ENCODE measurements around the gene MX2. TPM values are rescaled to one million over a fixed set of nuclear protein-coding genes. Genes with fewer than 3 reads are reported as not detected.

MX2 gene
- total RNA-seq, 4 donors from 2014 or later, result 3.2 to 6.1 (median 5.1) TPM

- Histone ChIP-seq H3K4me3 (no peak overlapping the region), H3K9me3 (no peaks in the 10 kb centered on the region), H3K36me3 (no peaks in the 10 kb centered on the region), H3K27ac (no peak overlapping the region), H3K27me3 (no peaks in the 10 kb centered on the region), H3K4me1 (no peaks in the 10 kb centered on the region)
- TF ChIP-seq POLR2A (IDR thresholded peaks at IDR 0.05) (no peak), CTCF (IDR thresholded peaks at IDR 0.05) (no peak), POLR2AphosphoS5 (IDR thresholded peaks at IDR 0.05) (no peak), EP300 (IDR thresholded peaks at IDR 0.05) (no peak)
- WGBS, result 84% methylated on average over 16 of the region's 16 CpGs
- no peak for DNase-seq (ENCODE audit: low spot score in 2 of 2)
These were observed 32.9 kb upstream of the MX2 start for GRCh38 chr21:41328660-41329607.

GRCh38 chr21:41333752-41334151 is 28.1 kb upstream of the MX2 start:
- Histone ChIP-seq H3K9me3 (no peaks in the 10 kb centered on the region), H3K27ac (no peak overlapping the region), H3K4me1 (no peaks in the 10 kb centered on the region), H3K4me3 (no peak overlapping the region), H3K27me3 (no peaks in the 10 kb centered on the region), H3K36me3 (no peaks in the 10 kb centered on the region)
- WGBS, result 97% methylated on average over 1 of the region's 1 CpG
- no peak for DNase-seq (ENCODE audit: low spot score in 2 of 2)
- TF ChIP-seq POLR2AphosphoS5 (IDR thresholded peaks at IDR 0.05) (no peak), CTCF (IDR thresholded peaks at IDR 0.05) (no peak), POLR2A (IDR thresholded peaks at IDR 0.05) (no peak), EP300 (IDR thresholded peaks at IDR 0.05) (no peak)

GRCh38 chr21:41337515-41337914 is 24.3 kb upstream of the MX2 start:
- 97% methylated on average over 3 of the region's 3 CpGs for WGBS
- no peak for TF ChIP-seq CTCF (IDR thresholded peaks at IDR 0.05)
- no peak for TF ChIP-seq POLR2AphosphoS5 (IDR thresholded peaks at IDR 0.05)
- TF ChIP-seq POLR2A (IDR thresholded peaks at IDR 0.05), result no peak
- TF ChIP-seq EP300 (IDR thresholded peaks at IDR 0.05), result no peak
- Histone ChIP-seq H3K36me3 (no peaks in the 10 kb centered on the region), H3K4me3 (no peak overlapping the region), H3K27me3 (no peaks in the 10 kb centered on the region), H3K27ac (no peak overlapping the region), H3K9me3 (no peaks in the 10 kb centered on the region), H3K4me1 (no peaks in the 10 kb centered on the region)
- no peak for DNase-seq (ENCODE audit: low spot score in 2 of 2)

GRCh38 chr21:41338455-41338854 is 23.4 kb upstream of the MX2 start:
- no peaks in the 10 kb centered on the region for H3K9me3 ChIP-seq
- H3K4me3 ChIP-seq, result no peak overlapping the region
- H3K4me1 ChIP-seq, result no peaks in the 10 kb centered on the region
- no peak for DNase-seq (ENCODE audit: low spot score in 2 of 2)
- no peak for TF ChIP-seq POLR2AphosphoS5 (IDR thresholded peaks at IDR 0.05)
- TF ChIP-seq POLR2A (IDR thresholded peaks at IDR 0.05), result no peak
- TF ChIP-seq CTCF (IDR thresholded peaks at IDR 0.05), result no peak
- TF ChIP-seq EP300 (IDR thresholded peaks at IDR 0.05), result no peak
- no peaks in the 10 kb centered on the region for H3K27me3 ChIP-seq
- no peaks in the 10 kb centered on the region for H3K36me3 ChIP-seq
- H3K27ac ChIP-seq, result no peak overlapping the region
- 77% methylated on average over 8 of the region's 8 CpGs for WGBS

- no peaks in the 10 kb centered on the region for H3K9me3 ChIP-seq
- no peak overlapping the region for H3K27ac ChIP-seq
- H3K27me3 ChIP-seq, result no peaks in the 10 kb centered on the region
- no peak for TF ChIP-seq EP300 (IDR thresholded peaks at IDR 0.05)
- TF ChIP-seq POLR2A (IDR thresholded peaks at IDR 0.05), result no peak
- no peak for TF ChIP-seq POLR2AphosphoS5 (IDR thresholded peaks at IDR 0.05)
- no peak for DNase-seq (ENCODE audit: low spot score in 2 of 2)
- H3K4me3 ChIP-seq, result no peak overlapping the region
- no peaks in the 10 kb centered on the region for H3K4me1 ChIP-seq
- no peaks in the 10 kb centered on the region for H3K36me3 ChIP-seq
- WGBS, result 93% methylated on average over 4 of the region's 4 CpGs
These were observed 19.8 kb upstream of the MX2 start for GRCh38 chr21:41342035-41342434.
